Measurements from ENCODE around the gene TPPP3. TPM values are rescaled to one million over a fixed set of nuclear protein-coding genes. Genes with fewer than 3 reads are reported as not detected.

TPPP3 gene
- total and polyA plus RNA-seq, 9 of the 15 experiments (the other 6 are each of a cell fraction or from before 2014, with no cell fraction given) = 0.13 to 0.50 (median 0.36) TPM; not detected in 2

- no peak for TF ChIP-seq HBP1 (CRISPR knock-in tag; IDR thresholded peaks at IDR 0.05)
- peak; percentile 65; the same call in 1 of the 2 replicates for TF ChIP-seq ZNF384 (IDR thresholded peaks at IDR 0.05; ENCODE audit: low read depth, low read length)
- no peak for TF ChIP-seq EZH2 (IDR thresholded peaks at IDR 0.05; ENCODE audit: borderline replicate concordance, low read depth, low read length)
- no peak for TF ChIP-seq MAFF (IDR thresholded peaks at IDR 0.05; ENCODE audit: low read length)
- TF ChIP-seq E2F6 (IDR thresholded peaks at IDR 0.05; ENCODE audit: borderline replicate concordance in 1 of 2, extremely low read depth in 1 of 2, insufficient read depth in 1 of 2, insufficient read length in 1 of 2, low read depth in 1 of 2, low read length in 1 of 2, poor library complexity in 1 of 2, severe bottlenecking in 1 of 2) = no peak
- TF ChIP-seq LCOR (CRISPR knock-in tag; IDR thresholded peaks at IDR 0.05) = no peak
- TF ChIP-seq DDX20 (tag; IDR thresholded peaks at IDR 0.05; ENCODE audit: low read depth) = no peak
- no peak for TF ChIP-seq ZBTB34 (CRISPR knock-in tag; IDR thresholded peaks at IDR 0.05)
- no peak for TF ChIP-seq ZFP91 (CRISPR knock-in tag; IDR thresholded peaks at IDR 0.05)
- TF ChIP-seq NR2F6 (CRISPR knock-in tag; IDR thresholded peaks at IDR 0.05) = no peak
- peak in 1 of 2 experiments; percentile 38; a peak in 2 of 4 replicates for TF ChIP-seq RAD21 (CRISPR knock-in tag; conservative IDR thresholded peaks at IDR 0.05 in 1 of 2, IDR thresholded peaks at IDR 0.05 in 1 of 2)
- no peak for TF ChIP-seq MEF2A (IDR thresholded peaks at IDR 0.05; ENCODE audit: control insufficient read depth, low read depth, low read length)
- no peak for TF ChIP-seq C11orf30 (IDR thresholded peaks at IDR 0.05; ENCODE audit: low read depth)
- TF ChIP-seq POLR2AphosphoS5 (IDR thresholded peaks at IDR 0.05; ENCODE audit: control insufficient read depth, insufficient read depth, low read depth, low read length) = no peak
- no peak for TF ChIP-seq FOXO4 (CRISPR knock-in tag; IDR thresholded peaks at IDR 0.05)
- no peak for TF ChIP-seq CHD1 (IDR thresholded peaks at IDR 0.05; ENCODE audit: low read length)
Measured at GRCh38 chr16:67349172-67349571, 44.1 kb downstream of the TPPP3 start (continued).

All from K562 (cell line).